ENCODE measurements around the gene BCKDHA.
"Not testable (repeated sequence)": the region's sequence is repeated elsewhere in the genome, so short reads cannot be mapped to it uniquely, and the experiment has no call there.

DNA sequence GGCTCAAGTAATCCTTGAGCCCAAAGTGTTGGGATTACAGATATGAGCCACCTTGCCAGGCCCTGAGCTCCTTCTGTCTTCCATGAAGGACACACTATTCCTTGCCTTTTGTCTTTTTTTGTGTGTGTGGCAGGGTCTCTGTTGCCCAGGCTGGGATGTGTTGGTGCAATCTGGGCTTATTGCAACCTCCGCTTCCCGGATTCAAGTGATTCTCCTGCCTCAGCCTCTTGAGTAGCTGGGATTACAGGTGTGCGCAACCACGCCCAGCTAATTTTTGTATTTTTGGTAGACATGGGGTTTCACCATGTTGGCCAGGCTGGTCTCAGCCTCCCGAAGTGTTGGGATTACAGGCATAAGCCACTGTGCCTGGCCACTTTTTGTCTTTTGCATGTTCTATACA lies 11.2 kb downstream of the BCKDHA start:
- TF ChIP-seq EP300 (IDR thresholded peaks at IDR 0.05): not testable (repeated sequence)
- TF ChIP-seq, protein P1, sequence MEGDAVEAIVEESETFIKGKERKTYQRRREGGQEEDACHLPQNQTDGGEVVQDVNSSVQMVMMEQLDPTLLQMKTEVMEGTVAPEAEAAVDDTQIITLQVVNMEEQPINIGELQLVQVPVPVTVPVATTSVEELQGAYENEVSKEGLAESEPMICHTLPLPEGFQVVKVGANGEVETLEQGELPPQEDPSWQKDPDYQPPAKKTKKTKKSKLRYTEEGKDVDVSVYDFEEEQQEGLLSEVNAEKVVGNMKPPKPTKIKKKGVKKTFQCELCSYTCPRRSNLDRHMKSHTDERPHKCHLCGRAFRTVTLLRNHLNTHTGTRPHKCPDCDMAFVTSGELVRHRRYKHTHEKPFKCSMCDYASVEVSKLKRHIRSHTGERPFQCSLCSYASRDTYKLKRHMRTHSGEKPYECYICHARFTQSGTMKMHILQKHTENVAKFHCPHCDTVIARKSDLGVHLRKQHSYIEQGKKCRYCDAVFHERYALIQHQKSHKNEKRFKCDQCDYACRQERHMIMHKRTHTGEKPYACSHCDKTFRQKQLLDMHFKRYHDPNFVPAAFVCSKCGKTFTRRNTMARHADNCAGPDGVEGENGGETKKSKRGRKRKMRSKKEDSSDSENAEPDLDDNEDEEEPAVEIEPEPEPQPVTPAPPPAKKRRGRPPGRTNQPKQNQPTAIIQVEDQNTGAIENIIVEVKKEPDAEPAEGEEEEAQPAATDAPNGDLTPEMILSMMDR (IDR thresholded peaks at IDR 0.05): not testable (repeated sequence)

Measured in stomach (tissue), 4 donors.